Neural crest cell (in vitro differentiated cells): ENCODE results near the gene S100A16. TPM values are rescaled to one million over a fixed set of nuclear protein-coding genes. Genes with fewer than 3 reads are reported as not detected.

ENCODE experiments used
- DNase-seq: peaks from one replicate; pipeline ENCODE4 v3.0.0; 2021; ENCODE audit warnings: low read depth, mixed read lengths, low spot score
- H3K27ac Mint-ChIP-seq: one replicate; pipeline ENCODE4 v1.8.0; 2021; ENCODE audit warnings: mild to moderate bottlenecking, mixed read lengths; ENCODE audit not compliant: unreplicated experiment
- H3K27me3 Mint-ChIP-seq: 2 replicates; pipeline ENCODE4 v1.8.0; 2021; ENCODE audit warnings: low read depth, mild to moderate bottlenecking, mixed read lengths
- H3K36me3 Mint-ChIP-seq: 2 replicates; pipeline ENCODE4 v1.8.0; 2021; ENCODE audit warnings: low read depth, mild to moderate bottlenecking, mixed read lengths
- H3K4me1 Mint-ChIP-seq: 2 replicates; pipeline ENCODE4 v1.8.0; 2021; ENCODE audit warnings: mixed read lengths
- H3K4me3 Mint-ChIP-seq: one replicate; pipeline ENCODE4 v1.8.0; 2021; ENCODE audit warnings: mild to moderate bottlenecking, mixed read lengths
- H3K9me3 Mint-ChIP-seq: 2 replicates; pipeline ENCODE4 v1.8.0; 2021; ENCODE audit warnings: mixed read lengths
- total RNA-seq: library from RNA; stranded (reverse); gene quantifications from 2 replicates; pipeline ENCODE4 v1.2.1, GENCODE V29; 2021
- TF ChIP-seq, protein P1 (sequence below): fragments of 200-600 bp; sonication (generic); conservative IDR thresholded peaks from 2 replicates; pipeline ENCODE4 v1.5.0; 2021; ENCODE audit warnings: antibody characterized with exemption, mild to moderate bottlenecking

The S100A16 gene
- total RNA-seq, 1 donor from 2014 or later: 7.1 TPM

DNA sequence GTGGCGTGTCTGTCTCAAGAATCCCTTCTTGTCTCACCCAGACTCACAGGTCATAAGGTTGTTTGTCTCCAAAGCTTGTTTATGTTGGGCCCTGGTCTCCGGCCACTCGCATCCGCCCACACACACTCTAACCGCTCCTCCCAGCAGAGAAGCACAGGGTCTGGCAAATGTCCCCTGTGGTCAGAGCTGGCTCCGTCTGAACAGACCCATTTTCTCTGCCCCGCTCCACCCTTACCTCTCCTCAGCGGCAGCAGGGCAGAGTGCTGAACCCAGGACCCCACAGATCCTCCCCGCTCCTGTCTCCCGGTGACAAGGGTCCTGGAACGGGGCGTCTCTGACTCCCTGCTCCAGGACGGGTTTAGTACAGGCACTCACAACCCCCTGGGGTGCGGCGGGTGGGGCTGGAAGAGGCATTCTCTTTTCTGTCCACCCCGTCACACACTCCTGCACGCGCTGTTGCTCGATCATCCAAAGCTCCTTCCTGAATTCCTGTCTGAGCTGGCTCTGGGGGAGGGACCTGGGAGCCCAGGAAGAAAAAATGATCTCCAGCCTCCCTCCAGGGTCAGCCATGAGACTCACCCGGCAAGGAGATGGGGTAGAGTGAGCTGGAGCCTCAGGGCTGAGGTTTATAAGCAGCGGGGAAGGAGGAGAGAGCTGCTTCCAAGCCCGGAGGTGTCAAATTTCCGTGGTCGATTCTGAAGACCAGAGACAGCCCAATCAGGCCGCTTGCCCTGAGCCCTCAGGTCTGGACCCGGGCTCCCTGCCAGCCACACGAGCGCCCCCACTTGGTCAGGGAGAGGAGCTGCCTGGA lies 14.2 kb upstream of the S100A16 start, which contains the start of gene S100A13:
Gene S100A13 (minus strand): TSS at position 602 of the 811 bp plus-strand sequence. CDS start 1,033 bp downstream, outside the sequence.
- H3K4me1 Mint-ChIP-seq: peaks cover 47% of the 10 kb centered on the region
- peak within 1 kb of the TSS; percentile 96 for H3K27ac Mint-ChIP-seq
- DNase-seq: peak; percentile 87
- no peaks in the 10 kb centered on the region for H3K36me3 Mint-ChIP-seq
- no peaks in the 10 kb centered on the region for H3K27me3 Mint-ChIP-seq
- TF ChIP-seq, protein P1, sequence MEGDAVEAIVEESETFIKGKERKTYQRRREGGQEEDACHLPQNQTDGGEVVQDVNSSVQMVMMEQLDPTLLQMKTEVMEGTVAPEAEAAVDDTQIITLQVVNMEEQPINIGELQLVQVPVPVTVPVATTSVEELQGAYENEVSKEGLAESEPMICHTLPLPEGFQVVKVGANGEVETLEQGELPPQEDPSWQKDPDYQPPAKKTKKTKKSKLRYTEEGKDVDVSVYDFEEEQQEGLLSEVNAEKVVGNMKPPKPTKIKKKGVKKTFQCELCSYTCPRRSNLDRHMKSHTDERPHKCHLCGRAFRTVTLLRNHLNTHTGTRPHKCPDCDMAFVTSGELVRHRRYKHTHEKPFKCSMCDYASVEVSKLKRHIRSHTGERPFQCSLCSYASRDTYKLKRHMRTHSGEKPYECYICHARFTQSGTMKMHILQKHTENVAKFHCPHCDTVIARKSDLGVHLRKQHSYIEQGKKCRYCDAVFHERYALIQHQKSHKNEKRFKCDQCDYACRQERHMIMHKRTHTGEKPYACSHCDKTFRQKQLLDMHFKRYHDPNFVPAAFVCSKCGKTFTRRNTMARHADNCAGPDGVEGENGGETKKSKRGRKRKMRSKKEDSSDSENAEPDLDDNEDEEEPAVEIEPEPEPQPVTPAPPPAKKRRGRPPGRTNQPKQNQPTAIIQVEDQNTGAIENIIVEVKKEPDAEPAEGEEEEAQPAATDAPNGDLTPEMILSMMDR: peak; percentile 77
- H3K4me3 Mint-ChIP-seq: peak within 1 kb of the TSS; percentile 90
- H3K9me3 Mint-ChIP-seq: no peaks in the 10 kb centered on the region

DNA sequence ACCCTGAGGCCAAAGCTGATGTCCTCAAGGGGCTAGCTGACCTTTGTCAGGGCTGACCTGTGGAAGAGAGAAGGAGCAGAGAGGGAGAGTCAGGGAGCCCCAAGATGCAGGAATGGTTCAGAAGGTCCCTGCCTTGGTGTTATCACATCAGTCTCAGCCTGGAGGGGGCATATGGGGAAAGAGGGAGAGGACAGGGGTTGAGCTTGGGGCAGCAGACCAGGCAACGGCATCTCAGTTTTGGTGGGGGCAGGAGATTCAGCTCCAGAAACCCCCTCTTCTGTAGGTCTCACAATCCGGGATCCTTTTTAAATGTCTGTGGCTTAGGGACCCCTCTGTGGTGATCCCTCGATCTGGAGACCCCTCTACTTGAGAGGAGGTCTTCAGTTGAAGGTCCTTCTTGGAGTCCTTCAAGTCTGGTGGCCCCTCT lies 13.6 kb upstream of the S100A16 start:
- Mint-ChIP-seq H3K36me3 (no peaks in the 10 kb centered on the region), H3K27ac (no peak overlapping the region), H3K27me3 (no peaks in the 10 kb centered on the region), H3K9me3 (no peaks in the 10 kb centered on the region), H3K4me1 (peaks cover 47% of the 10 kb centered on the region), H3K4me3 (peak overlapping the region; percentile 90)
- no peak for DNase-seq
- TF ChIP-seq, protein P1: no peak

DNA sequence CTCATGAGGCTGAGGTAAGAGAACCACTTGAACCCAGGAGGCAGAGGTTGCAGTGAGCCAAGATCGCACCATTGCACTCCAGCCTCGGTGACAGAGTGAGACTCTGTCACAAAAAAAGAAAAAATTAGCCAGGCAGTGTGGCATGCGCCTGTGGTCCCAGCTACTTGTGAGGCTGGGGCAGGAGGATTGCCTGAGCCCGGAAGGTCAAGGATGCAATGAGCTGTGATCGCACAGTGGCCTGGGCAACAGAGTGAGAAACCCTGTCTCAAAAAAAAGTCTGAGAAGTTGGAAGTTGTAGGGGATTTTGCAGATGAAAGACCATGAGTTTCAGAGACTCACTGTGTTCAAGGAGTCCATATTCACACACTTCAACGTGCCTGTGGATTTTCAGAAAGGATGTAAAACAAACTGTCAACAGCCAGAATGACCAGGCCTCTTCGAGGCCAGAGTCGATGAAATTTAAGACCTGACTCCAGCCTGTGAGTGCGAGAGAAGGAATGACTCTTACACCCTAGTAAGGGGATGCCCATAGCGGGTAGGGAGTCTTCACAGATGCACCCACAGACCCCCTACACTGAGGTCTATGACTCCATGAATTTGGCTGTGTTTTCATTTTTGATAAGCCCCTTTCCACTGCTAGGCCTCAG lies 12.2 kb upstream of the S100A16 start:
- Mint-ChIP-seq H3K9me3 (no peaks in the 10 kb centered on the region), H3K4me1 (peaks cover 47% of the 10 kb centered on the region), H3K27me3 (no peaks in the 10 kb centered on the region), H3K4me3 (peak overlapping the region; percentile 27), H3K27ac (no peak overlapping the region), H3K36me3 (no peaks in the 10 kb centered on the region)
- no peak for DNase-seq
- TF ChIP-seq, protein P1: no peak

DNA sequence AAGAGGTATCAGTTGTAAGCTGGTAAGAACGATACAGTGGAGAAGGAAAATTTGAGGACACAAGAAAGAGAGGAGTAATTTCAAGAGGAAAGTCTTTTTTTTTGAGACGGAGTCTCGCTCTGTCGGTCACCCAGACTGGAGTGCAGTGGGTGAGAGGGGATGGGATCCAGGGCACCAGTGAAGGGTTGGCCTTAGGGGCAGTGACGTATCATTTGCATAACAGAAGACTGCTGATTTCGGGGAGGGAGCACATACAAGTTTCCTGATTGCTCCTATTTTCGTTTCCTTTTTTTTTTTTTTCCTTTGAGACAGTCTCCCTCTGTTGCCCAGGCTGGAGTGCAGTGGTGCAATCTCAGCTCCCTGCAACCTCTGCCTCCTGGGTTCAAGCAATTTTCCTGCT lies 10.2 kb upstream of the S100A16 start:
- no peak for DNase-seq
- Mint-ChIP-seq H3K27me3 (no peaks in the 10 kb centered on the region), H3K4me3 (no peak overlapping the region), H3K4me1 (peaks cover 43% of the 10 kb centered on the region), H3K27ac (no peak overlapping the region), H3K9me3 (no peaks in the 10 kb centered on the region), H3K36me3 (no peaks in the 10 kb centered on the region)
- TF ChIP-seq, protein P1: no peak

DNA sequence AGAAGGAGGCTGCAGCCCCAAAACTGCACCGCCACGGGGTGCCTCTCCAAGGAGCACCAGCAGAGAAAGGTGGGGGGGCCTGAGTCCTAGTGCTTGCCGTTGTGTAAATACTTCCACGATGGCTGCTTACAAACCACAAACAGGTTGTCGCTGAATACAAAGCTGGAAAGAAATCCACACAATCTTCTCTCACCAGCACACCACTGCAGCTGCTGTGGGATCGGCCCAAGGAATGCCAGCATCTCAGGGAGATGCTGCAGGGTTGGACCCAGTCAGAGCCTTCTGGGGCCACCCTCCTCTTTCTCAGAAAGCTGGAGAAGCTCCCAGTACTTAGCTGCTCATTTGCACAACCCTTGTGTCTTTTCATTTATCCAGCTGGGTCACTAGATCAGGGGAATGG lies 6.2 kb upstream of the S100A16 start:
- Mint-ChIP-seq H3K27me3 (no peaks in the 10 kb centered on the region), H3K27ac (no peak overlapping the region), H3K4me1 (peaks cover 19% of the 10 kb centered on the region), H3K4me3 (no peak overlapping the region), H3K36me3 (no peaks in the 10 kb centered on the region), H3K9me3 (no peaks in the 10 kb centered on the region)
- TF ChIP-seq, protein P1: no peak
- no peak for DNase-seq
